ENCODE data around the gene TBC1D16. TPM values are rescaled to one million over a fixed set of nuclear protein-coding genes. Genes with fewer than 3 reads are reported as not detected.
A peak's percentile ranks its signal among the peaks of the same experiment; 100 is the strongest.

TBC1D16 gene
- total RNA-seq, 1 donor from 2014 or later: 197 TPM

GRCh38 chr17:80026359-80027042 lies 9.2 kb downstream of the TBC1D16 start:
- H3K27ac Mint-ChIP-seq (ENCODE audit: unreplicated experiment): peak overlapping the region; percentile 94
- TF ChIP-seq, protein P1, sequence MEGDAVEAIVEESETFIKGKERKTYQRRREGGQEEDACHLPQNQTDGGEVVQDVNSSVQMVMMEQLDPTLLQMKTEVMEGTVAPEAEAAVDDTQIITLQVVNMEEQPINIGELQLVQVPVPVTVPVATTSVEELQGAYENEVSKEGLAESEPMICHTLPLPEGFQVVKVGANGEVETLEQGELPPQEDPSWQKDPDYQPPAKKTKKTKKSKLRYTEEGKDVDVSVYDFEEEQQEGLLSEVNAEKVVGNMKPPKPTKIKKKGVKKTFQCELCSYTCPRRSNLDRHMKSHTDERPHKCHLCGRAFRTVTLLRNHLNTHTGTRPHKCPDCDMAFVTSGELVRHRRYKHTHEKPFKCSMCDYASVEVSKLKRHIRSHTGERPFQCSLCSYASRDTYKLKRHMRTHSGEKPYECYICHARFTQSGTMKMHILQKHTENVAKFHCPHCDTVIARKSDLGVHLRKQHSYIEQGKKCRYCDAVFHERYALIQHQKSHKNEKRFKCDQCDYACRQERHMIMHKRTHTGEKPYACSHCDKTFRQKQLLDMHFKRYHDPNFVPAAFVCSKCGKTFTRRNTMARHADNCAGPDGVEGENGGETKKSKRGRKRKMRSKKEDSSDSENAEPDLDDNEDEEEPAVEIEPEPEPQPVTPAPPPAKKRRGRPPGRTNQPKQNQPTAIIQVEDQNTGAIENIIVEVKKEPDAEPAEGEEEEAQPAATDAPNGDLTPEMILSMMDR (IDR thresholded peaks at IDR 0.05; ENCODE audit: partially characterized antibody, unreplicated experiment): no peak
- H3K27me3 Mint-ChIP-seq (ENCODE audit: unreplicated experiment): peaks cover 20% of the 10 kb centered on the region
- H3K4me1 Mint-ChIP-seq (ENCODE audit: low read depth, unreplicated experiment): peaks cover 52% of the 10 kb centered on the region
- peak overlapping the region; percentile 27 for H3K4me3 Mint-ChIP-seq (ENCODE audit: unreplicated experiment)
- peaks cover 23% of the 10 kb centered on the region for H3K9me3 Mint-ChIP-seq (ENCODE audit: unreplicated experiment)
- H3K36me3 Mint-ChIP-seq (ENCODE audit: unreplicated experiment): peaks cover 4% of the 10 kb centered on the region
- no peak for DNase-seq

- peak overlapping the region; percentile 94 for H3K27ac Mint-ChIP-seq (ENCODE audit: unreplicated experiment)
- H3K36me3 Mint-ChIP-seq (ENCODE audit: unreplicated experiment): peaks cover 5% of the 10 kb centered on the region
- TF ChIP-seq, protein P1 (IDR thresholded peaks at IDR 0.05; ENCODE audit: partially characterized antibody, unreplicated experiment): no peak
- peaks cover 45% of the 10 kb centered on the region for H3K4me1 Mint-ChIP-seq (ENCODE audit: low read depth, unreplicated experiment)
- no peak for DNase-seq
- H3K27me3 Mint-ChIP-seq (ENCODE audit: unreplicated experiment): peaks cover 17% of the 10 kb centered on the region
- H3K9me3 Mint-ChIP-seq (ENCODE audit: unreplicated experiment): peaks cover 23% of the 10 kb centered on the region
- peak overlapping the region; percentile 56 for H3K4me3 Mint-ChIP-seq (ENCODE audit: unreplicated experiment)
Observed at GRCh38 chr17:80025796-80026195, 9.9 kb downstream of the TBC1D16 start.

DNA sequence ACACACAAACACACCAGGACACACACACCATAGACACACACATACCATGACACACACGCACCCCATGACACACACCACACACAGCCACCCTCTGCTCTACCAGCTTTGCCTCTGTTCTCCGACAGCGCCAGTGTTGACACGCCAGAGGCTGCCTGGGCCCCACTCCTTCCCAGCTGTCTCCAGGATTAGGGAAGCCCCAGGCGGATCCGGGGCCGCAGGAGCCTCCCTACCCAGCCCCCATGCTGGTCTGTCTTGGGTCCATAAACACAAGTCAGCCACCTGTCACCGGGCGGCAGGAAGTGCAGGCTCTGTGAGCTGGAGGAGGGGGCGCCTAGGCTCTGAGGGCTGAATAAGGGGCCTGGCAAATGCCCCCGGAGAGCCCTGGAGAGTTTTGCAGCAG lies 10.5 kb downstream of the TBC1D16 start:
- Mint-ChIP-seq H3K4me1 (ENCODE audit: low read depth, unreplicated experiment) (peaks cover 42% of the 10 kb centered on the region), H3K9me3 (ENCODE audit: unreplicated experiment) (peaks cover 22% of the 10 kb centered on the region), H3K36me3 (ENCODE audit: unreplicated experiment) (peaks cover 5% of the 10 kb centered on the region), H3K27me3 (ENCODE audit: unreplicated experiment) (peaks cover 17% of the 10 kb centered on the region), H3K4me3 (ENCODE audit: unreplicated experiment) (no peak overlapping the region), H3K27ac (ENCODE audit: unreplicated experiment) (no peak overlapping the region)
- DNase-seq: peak; percentile 81
- TF ChIP-seq, protein P1 (IDR thresholded peaks at IDR 0.05; ENCODE audit: partially characterized antibody, unreplicated experiment): no peak

GRCh38 chr17:80024206-80024972 lies 11.3 kb downstream of the TBC1D16 start:
- Mint-ChIP-seq H3K27ac (ENCODE audit: unreplicated experiment) (no peak overlapping the region), H3K9me3 (ENCODE audit: unreplicated experiment) (peaks cover 17% of the 10 kb centered on the region), H3K27me3 (ENCODE audit: unreplicated experiment) (peaks cover 15% of the 10 kb centered on the region), H3K4me1 (ENCODE audit: low read depth, unreplicated experiment) (peaks cover 38% of the 10 kb centered on the region), H3K4me3 (ENCODE audit: unreplicated experiment) (no peak overlapping the region), H3K36me3 (ENCODE audit: unreplicated experiment) (peaks cover 5% of the 10 kb centered on the region)
- TF ChIP-seq, protein P1 (IDR thresholded peaks at IDR 0.05; ENCODE audit: partially characterized antibody, unreplicated experiment): no peak
- DNase-seq: no peak

Measured in glutamatergic neuron (in vitro differentiated cells).